Measurements from ENCODE around the gene PLXNB3.

Gene PLXNB3

GRCh38 chrX:153763989-153764755 is at the start of gene PLXNB3:
Gene PLXNB3, plus strand, starts transcription at chrX:153764249. Its CDS starts 1,287 bp downstream, at chrX:153765536.
- no peaks in the 10 kb centered on the region for H4K20me1 ChIP-seq (ENCODE audit: low read depth, low read length)
- no peaks in the 10 kb centered on the region for H3K9me3 ChIP-seq (ENCODE audit: insufficient read depth, low read length)
- no peak within 1 kb of the TSS for H3K4me3 ChIP-seq (ENCODE audit: insufficient read depth, low read length, poor library complexity, severe bottlenecking)
- no peak within 1 kb of the TSS for H3K27ac ChIP-seq (ENCODE audit: low read depth, low read length)
- no peak within 1 kb of the TSS for H3K9ac ChIP-seq (ENCODE audit: low read length)
- H3K9me2 ChIP-seq (replicated peaks; ENCODE audit: insufficient read depth, low read length) = no peaks in the 10 kb centered on the region
- no peaks in the 10 kb centered on the region for H3K36me3 ChIP-seq (ENCODE audit: low read length)
- H2AFZ ChIP-seq (ENCODE audit: low read depth, low read length, severe bottlenecking) = no peak within 1 kb of the TSS
- TF ChIP-seq EZH2phosphoT487 (conservative IDR thresholded peaks at IDR 0.05; ENCODE audit: low read length) (no peak), CTCF (IDR thresholded peaks at IDR 0.05; ENCODE audit: insufficient read depth, low read length, poor library complexity, severe bottlenecking) (peak; percentile 73)
- no peak within 1 kb of the TSS for H3K4me2 ChIP-seq (ENCODE audit: low read depth, low read length, poor library complexity, severe bottlenecking)
- no peaks in the 10 kb centered on the region for H3K79me2 ChIP-seq (ENCODE audit: insufficient read depth, low read length)
- H3K27me3 ChIP-seq (ENCODE audit: low read length) = no peaks in the 10 kb centered on the region
- H3F3A ChIP-seq (ENCODE audit: insufficient read depth) = no peaks in the 10 kb centered on the region

- no peak overlapping the region for H3K27ac ChIP-seq (ENCODE audit: low read depth, low read length)
- no peak overlapping the region for H2AFZ ChIP-seq (ENCODE audit: low read depth, low read length, severe bottlenecking)
- no peaks in the 10 kb centered on the region for H3K27me3 ChIP-seq (ENCODE audit: low read length)
- H3K9me3 ChIP-seq (ENCODE audit: insufficient read depth, low read length) = no peaks in the 10 kb centered on the region
- no peaks in the 10 kb centered on the region for H3K36me3 ChIP-seq (ENCODE audit: low read length)
- H3K4me3 ChIP-seq (ENCODE audit: insufficient read depth, low read length, poor library complexity, severe bottlenecking) = no peak overlapping the region
- H4K20me1 ChIP-seq (ENCODE audit: low read depth, low read length) = no peaks in the 10 kb centered on the region
- no peaks in the 10 kb centered on the region for H3K79me2 ChIP-seq (ENCODE audit: insufficient read depth, low read length)
- no peaks in the 10 kb centered on the region for H3F3A ChIP-seq (ENCODE audit: insufficient read depth)
- H3K9ac ChIP-seq (ENCODE audit: low read length) = no peak overlapping the region
- no peak for TF ChIP-seq EZH2phosphoT487 (conservative IDR thresholded peaks at IDR 0.05; ENCODE audit: low read length)
- no peak for TF ChIP-seq CTCF (IDR thresholded peaks at IDR 0.05; ENCODE audit: insufficient read depth, low read length, poor library complexity, severe bottlenecking)
- H3K4me2 ChIP-seq (ENCODE audit: low read depth, low read length, poor library complexity, severe bottlenecking) = no peak overlapping the region
- H3K9me2 ChIP-seq (replicated peaks; ENCODE audit: insufficient read depth, low read length) = no peaks in the 10 kb centered on the region
These were observed 49.8 kb upstream of the PLXNB3 start for GRCh38 chrX:153714256-153714655.

GRCh38 chrX:153717445-153717844 is 46.6 kb upstream of the PLXNB3 start:
- Histone ChIP-seq H3K27me3 (ENCODE audit: low read length) (no peaks in the 10 kb centered on the region), H3K27ac (ENCODE audit: low read depth, low read length) (no peak overlapping the region), H3K9me3 (ENCODE audit: insufficient read depth, low read length) (no peaks in the 10 kb centered on the region), H3K36me3 (ENCODE audit: low read length) (no peaks in the 10 kb centered on the region), H3K4me2 (ENCODE audit: low read depth, low read length, poor library complexity, severe bottlenecking) (no peak overlapping the region), H3K9ac (ENCODE audit: low read length) (no peak overlapping the region), H3K79me2 (ENCODE audit: insufficient read depth, low read length) (peaks cover 6% of the 10 kb centered on the region), H4K20me1 (ENCODE audit: low read depth, low read length) (no peaks in the 10 kb centered on the region), H3K9me2 (replicated peaks; ENCODE audit: insufficient read depth, low read length) (no peaks in the 10 kb centered on the region), H2AFZ (ENCODE audit: low read depth, low read length, severe bottlenecking) (no peak overlapping the region), H3F3A (ENCODE audit: insufficient read depth) (no peaks in the 10 kb centered on the region), H3K4me3 (ENCODE audit: insufficient read depth, low read length, poor library complexity, severe bottlenecking) (no peak overlapping the region)
- TF ChIP-seq EZH2phosphoT487 (conservative IDR thresholded peaks at IDR 0.05; ENCODE audit: low read length) = no peak

- Histone ChIP-seq H4K20me1 (ENCODE audit: low read depth, low read length) (no peaks in the 10 kb centered on the region), H3K9ac (ENCODE audit: low read length) (no peak overlapping the region), H3K4me3 (ENCODE audit: insufficient read depth, low read length, poor library complexity, severe bottlenecking) (no peak overlapping the region), H3K9me2 (replicated peaks; ENCODE audit: insufficient read depth, low read length) (no peaks in the 10 kb centered on the region), H3K27me3 (ENCODE audit: low read length) (no peaks in the 10 kb centered on the region), H3K79me2 (ENCODE audit: insufficient read depth, low read length) (peaks cover 19% of the 10 kb centered on the region), H3K9me3 (ENCODE audit: insufficient read depth, low read length) (no peaks in the 10 kb centered on the region), H3F3A (ENCODE audit: insufficient read depth) (no peaks in the 10 kb centered on the region), H3K36me3 (ENCODE audit: low read length) (no peaks in the 10 kb centered on the region), H3K4me2 (ENCODE audit: low read depth, low read length, poor library complexity, severe bottlenecking) (no peak overlapping the region), H3K27ac (ENCODE audit: low read depth, low read length) (no peak overlapping the region), H2AFZ (ENCODE audit: low read depth, low read length, severe bottlenecking) (no peak overlapping the region)
- TF ChIP-seq EZH2phosphoT487 (conservative IDR thresholded peaks at IDR 0.05; ENCODE audit: low read length) (no peak), CTCF (IDR thresholded peaks at IDR 0.05; ENCODE audit: insufficient read depth, low read length, poor library complexity, severe bottlenecking) (no peak)
These were observed 44.8 kb upstream of the PLXNB3 start for GRCh38 chrX:153719238-153719637.
